Stimulated activated CD4-positive, alpha-beta T cell treated with anti-CD3 and anti-CD28 coated beads, Interleukin-15, amount 100 ng/mL, for 48 hours (primary cell): ENCODE measurements around the gene CDK4.

ENCODE experiments used
- DNase-seq, 2 donors: peaks; one replicate each; pipeline ENCODE4 v3.0.0-alpha.2; 2020; ENCODE audit warnings: low read depth in 2 of 2

Gene CDK4

GRCh38 chr12:57771873-57772428 lies 19.8 kb upstream of the CDK4 start, which contains the start of gene METTL1:
TSS of gene METTL1 (minus strand) at chr12:57772105. CDS start at chr12:57772083, 22 bp downstream.
- DNase-seq, result peak; percentile 92 to 93

GRCh38 chr12:57771236-57771872 lies 19.2 kb upstream of the CDK4 start:
- DNase-seq, result peak; percentile 87 to 92

- DNase-seq, result no peak
These were observed 18.6 kb upstream of the CDK4 start for GRCh38 chr12:57770734-57771133.

GRCh38 chr12:57769594-57769993 lies 17.5 kb upstream of the CDK4 start:
- DNase-seq, result no peak

- no peak for DNase-seq
These were observed 15.8 kb upstream of the CDK4 start for GRCh38 chr12:57767876-57768275.

- no peak for DNase-seq
These were observed 15.2 kb upstream of the CDK4 start for GRCh38 chr12:57767305-57767698.

DNA sequence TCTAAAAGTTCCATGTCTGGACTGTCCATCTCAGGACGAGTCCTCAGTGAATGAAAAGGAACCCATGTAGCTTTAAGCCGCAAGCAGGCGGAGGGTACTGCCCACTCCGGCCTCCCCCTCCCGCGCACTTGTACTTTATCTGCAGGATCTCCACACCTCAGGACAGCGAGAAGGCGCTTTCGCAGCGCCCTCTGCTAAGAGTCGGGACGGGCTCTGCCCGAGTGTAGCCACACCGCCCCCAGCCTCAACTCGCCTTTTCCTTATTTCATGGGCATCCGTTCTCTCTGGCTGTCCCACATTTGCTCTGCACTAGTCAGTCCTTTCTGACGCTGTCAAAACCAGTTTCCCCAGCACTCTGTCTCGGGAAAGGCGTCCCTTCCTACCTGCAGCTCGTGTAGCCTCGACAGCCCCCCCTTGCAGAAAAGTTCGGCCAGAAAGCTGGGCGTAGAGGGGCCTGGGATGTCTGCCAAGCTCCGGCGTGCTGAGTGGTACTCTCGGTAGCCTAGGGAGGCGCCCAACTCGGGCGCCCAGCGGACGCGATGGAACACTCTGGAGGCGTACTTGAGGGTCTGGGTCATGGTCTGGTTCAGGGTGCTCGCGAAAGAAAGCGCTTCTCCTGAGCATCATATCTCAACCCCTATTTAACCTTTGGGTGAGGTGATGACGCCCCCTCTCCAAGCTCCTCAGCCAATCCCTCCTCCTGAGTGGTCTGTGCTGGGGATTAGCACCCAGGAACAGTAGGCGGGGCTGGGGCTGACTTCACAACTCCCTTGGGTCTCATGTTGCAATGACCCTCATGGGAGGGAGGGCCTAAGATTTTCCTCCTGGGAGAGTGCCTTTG lies 14.6 kb upstream of the CDK4 start, which contains the start of gene CYP27B1:
Gene CYP27B1, minus strand, starts transcription at position 615 of the 841 bp plus-strand sequence. Its CDS starts 37 bp downstream, at position 578.
- DNase-seq, result no peak

DNA sequence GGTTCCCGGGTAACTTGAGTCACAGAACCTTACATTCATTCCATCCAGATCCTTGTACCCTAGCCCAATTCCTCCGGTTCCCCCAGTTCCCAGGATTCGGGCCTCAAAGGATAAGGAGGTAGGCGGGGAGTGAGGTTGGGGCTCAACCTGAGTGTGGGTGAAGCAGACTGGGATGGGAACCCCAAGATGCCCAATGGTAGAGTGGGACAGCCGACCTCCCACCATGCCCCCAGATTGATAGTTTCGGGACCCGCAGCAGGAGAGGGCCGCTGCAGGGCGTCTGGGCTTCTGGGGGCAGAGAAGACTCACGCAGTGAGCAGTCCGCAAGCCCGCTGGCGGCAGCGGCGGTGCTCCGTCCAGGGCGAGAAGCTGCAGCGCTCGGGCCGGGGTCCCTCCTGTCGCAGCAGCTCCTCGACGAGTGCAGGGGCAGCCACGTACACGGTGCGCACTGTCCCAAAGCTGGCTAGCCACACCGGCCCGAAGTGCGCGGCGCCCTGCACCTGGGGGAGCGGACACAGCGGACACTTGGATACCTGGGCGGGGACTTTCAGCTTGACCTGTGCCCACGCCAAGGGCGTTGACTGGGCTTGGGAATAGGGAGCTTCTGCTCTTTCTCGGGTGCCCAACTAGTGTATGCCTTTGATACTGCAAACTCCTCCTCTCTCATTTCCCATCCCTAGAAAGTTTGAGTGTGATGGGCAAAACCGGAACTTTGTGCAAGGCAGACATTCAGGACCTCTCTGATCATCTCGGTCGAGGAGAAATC lies 13.8 kb upstream of the CDK4 start:
- DNase-seq, result no peak

GRCh38 chr12:57765003-57765697 lies 13.0 kb upstream of the CDK4 start:
- DNase-seq, result no peak

DNA sequence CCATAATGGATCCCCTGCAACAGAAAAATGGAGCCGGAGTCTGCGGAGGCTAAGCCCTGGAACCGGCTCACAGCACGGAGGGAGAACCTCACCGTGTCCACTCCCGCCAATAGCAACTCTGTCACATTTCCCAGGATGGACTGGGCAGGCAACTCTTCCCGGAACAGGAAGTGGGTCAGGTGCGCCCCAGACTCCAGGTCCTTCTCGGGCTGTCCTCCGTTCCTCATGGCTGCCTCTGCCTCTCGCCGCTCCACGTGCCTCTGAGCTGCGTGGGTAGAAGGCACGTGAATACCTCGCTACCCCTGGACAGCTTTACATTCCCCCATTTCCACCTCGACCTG lies 12.5 kb upstream of the CDK4 start:
- DNase-seq, result no peak

- no peak for DNase-seq
These were observed 12.0 kb upstream of the CDK4 start for GRCh38 chr12:57763881-57764661.

DNA sequence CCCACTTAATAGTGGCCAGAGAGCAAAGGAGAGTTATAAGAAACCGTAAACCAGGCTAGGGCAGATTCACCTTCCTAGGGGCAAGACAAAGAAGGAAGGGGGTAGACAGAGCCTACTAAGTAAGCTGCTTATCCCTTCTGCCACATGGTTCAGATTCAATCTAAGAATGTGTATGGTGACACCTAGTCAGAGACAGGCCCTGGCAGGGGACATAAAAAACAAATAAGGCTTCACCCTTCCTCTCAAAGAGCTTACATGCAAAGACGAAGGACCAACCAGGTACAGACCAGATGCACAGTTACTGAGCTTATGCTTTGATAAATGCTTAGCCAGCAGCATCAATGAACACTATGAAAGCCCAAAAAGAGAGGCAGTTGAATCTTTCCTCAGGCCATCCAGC lies 10.4 kb upstream of the CDK4 start:
- DNase-seq, result no peak

DNA sequence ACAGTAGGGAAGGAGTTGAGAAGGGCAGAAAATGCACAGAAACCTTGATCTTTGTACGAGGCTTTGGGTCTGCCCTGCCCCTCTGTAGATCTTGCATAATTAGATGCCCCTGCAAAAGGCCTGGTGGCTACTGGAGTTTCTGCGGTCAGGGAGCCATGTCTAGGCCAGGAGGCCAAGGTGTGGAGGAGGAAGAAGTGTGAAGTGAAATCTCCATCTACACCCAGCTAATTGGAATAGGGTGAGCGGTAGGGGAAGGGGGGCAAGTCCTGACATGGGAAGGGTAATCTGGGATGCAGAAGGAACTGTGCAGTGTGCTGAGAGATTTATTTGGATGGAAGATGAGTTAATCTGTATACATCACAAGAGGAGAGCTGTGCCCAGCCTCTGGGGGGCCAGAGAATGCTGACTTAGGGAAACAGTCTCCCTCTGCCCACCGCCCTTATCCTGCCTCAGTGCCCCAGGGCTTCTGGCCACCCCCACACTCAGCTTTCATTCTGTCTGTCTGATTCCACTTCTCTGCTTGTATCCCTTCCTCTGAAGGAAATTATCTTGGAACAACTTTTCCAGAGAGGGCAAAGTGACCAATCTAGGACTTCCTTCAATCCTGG lies 9.4 kb upstream of the CDK4 start:
- no peak for DNase-seq

DNA sequence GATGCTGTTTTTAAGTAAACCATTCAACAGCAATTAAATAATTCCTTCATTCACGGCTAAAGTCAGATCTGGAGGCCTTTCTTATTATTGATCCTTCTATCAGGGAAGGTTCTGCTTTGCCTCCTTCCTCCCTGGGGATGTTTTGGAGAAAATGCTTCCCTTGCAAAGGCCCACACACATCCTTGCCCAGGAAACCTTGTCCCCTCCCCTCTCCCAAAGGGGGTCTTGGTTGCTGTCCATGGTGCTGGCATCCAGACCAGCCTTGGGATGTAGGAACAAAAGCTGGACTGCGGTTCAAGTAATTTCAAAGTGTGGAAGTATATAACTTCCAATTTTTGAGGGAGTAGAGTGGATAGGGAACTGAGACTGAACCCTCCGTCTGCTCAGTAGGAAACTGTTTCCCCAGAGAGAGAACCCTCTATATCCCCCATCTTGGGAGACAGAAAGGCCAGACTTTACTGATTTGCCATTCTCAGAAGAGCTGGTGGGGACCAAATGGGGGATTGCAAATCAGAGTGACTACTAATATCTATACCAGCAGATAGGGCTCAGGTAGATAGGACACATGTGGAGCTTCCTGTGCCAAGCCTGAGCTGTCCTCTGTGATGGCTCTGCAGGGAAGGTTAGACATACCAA lies 8.4 kb upstream of the CDK4 start:
- DNase-seq, result no peak

GRCh38 chr12:57759360-57759980 lies 7.4 kb upstream of the CDK4 start:
- DNase-seq, result no peak

DNA sequence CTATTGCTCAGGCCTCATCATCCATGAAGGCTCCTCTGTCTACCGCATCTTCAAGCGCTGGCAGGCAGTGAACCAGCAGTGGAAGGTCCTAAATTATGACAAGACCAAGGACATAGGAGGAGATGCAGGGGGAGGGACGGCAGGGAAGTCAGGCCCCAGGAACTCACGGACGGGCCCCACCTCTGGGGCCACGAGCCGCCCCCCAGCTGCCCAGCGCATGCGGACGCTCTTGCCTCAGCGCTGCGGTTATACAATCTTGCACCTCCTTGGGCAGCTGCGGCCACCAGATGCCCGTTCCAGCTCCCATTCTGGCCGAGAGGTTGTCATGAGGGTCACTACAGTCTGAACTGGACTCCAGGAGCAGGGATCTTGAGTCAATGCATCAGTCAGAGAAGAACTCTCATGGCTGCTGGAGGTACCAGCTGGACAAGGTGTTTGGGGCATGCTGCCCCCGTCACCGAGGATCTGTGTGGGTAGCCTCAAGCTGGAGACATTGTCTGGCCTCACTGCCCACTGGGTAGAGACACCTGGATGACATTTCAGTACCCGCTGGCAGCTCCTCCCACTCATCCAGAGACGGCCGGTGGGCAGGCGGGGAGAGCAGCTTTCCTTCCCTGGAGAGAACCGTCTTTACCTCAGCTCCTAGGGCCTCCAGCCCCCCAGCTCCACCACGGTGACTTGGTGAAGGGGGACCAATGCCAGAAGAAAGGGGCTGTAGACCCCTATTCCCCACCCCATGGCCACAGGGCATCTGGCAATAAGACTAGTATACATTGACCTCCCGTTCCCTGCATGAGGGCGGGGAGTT lies 6.6 kb upstream of the CDK4 start:
- no peak for DNase-seq

DNA sequence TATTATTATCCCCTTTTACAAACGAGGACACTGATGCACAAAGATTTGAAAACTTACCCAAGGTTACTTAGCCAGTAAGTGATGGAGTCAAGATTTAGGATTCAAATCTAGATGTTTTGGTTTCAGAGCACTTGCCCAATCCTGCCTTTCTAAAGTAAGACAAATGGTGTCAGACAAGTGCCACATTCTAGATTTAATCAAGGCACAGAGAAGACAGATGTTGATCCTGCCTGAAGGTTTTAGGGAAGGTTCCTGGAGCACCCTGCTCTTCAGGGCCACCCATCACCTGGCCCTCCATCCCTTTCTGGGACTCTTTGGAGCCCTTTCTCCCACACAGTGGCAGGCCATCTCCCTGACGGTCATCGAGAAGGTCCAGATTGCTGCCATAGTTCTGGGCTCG lies 5.7 kb upstream of the CDK4 start:
- DNase-seq, result no peak
